ENCODE results near the gene DNAJC3.
A peak's percentile ranks its signal among the peaks of the same experiment; 100 is the strongest.

The DNAJC3 gene

GRCh38 chr13:95834134-95834765 lies 157.3 kb downstream of the DNAJC3 start:
- Mint-ChIP-seq H3K36me3 (no peaks in the 10 kb centered on the region), H3K4me3 (no peak overlapping the region), H3K27ac (no peak overlapping the region), H3K4me1 (peaks cover 0 to 2% of the 10 kb centered on the region in 2 donors), H3K9me3 (peaks cover 0 to 8% of the 10 kb centered on the region in 2 donors), H3K27me3 (peaks cover 0 to 4% of the 10 kb centered on the region in 2 donors)
- peak; percentile 33 for DNase-seq
- ATAC-seq (replicated peaks) = peak; percentile 72 to 81

- Mint-ChIP-seq H3K36me3 (no peaks in the 10 kb centered on the region), H3K4me3 (no peak overlapping the region), H3K9me3 (peaks cover 4 to 7% of the 10 kb centered on the region in 2 donors), H3K27ac (no peak overlapping the region), H3K4me1 (no peaks in the 10 kb centered on the region), H3K27me3 (no peaks in the 10 kb centered on the region)
- DNase-seq (no peak), ATAC-seq (replicated peaks) (no peak)
These were observed 165.0 kb downstream of the DNAJC3 start for GRCh38 chr13:95841894-95842293.

- Mint-ChIP-seq H3K4me1 (no peaks in the 10 kb centered on the region), H3K4me3 (no peak overlapping the region), H3K36me3 (no peaks in the 10 kb centered on the region), H3K9me3 (peaks cover 4 to 5% of the 10 kb centered on the region in 2 donors), H3K27me3 (no peaks in the 10 kb centered on the region), H3K27ac (no peak overlapping the region)
- ATAC-seq (replicated peaks) (no peak), DNase-seq (no peak)
These were observed 166.0 kb downstream of the DNAJC3 start for GRCh38 chr13:95842898-95843297.
